GM10248 (cell line): ENCODE results near the gene GCNA.

Source experiments
- CTCF ChIA-PET: fragments of 300-600 bp; sonication (Branson Sonifier 250); formaldehyde crosslinking; extraction: SDS; loops from one replicate; lab custom pipeline; 2021; ENCODE audit warnings: antibody characterized with exemption; lab: Yijun Ruan, JAX
- POLR2A ChIA-PET: fragments of 350-650 bp; sonication (Branson Sonifier 250); formaldehyde crosslinking; extraction: SDS; loops from one replicate; lab custom pipeline; 2020; ENCODE audit warnings: antibody characterized with exemption; lab: Yijun Ruan, JAX
- DNase-seq: peaks from one replicate; pipeline ENCODE4 v3.0.0; 2012; ENCODE audit errors: extremely low spot score
- CTCF ChIP-seq: IDR thresholded peaks from 2 replicates; pipeline ENCODE4 v1.5.1; 2012; ENCODE audit warnings: mild to moderate bottlenecking, low read depth; ENCODE audit errors: extremely low read depth, missing control alignments, control extremely low read depth

GCNA gene

DNA sequence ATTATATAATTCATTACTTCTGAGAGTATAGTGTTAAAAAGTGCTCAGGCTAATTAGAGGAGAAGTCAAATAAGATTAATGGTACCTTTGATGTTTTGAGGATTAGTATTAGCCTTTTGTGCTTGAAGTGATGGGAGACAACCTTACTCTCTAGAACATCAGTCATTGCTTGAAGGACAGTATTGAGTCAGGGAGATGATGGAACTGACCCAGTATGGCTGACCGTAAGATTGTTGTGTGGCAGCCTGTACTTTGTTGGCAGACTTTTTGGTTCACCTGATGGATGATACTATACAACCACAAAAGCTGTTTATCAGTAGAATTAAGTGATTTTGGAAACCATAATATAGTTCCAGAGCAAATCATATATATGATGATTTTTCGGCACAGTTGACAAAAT is 35.4 kb upstream of the GCNA start:
- CTCF ChIA-PET: interaction anchor here (1.9 kb wide), 1 partner anchor 28 kb away, joined by 6 read pairs; no protein-coding TSS in a partner anchor
- no peak for TF ChIP-seq CTCF
- DNase-seq: no peak
- POLR2A ChIA-PET: interaction anchor here (1.0 kb wide), 1 partner anchor 16 kb away, joined by 8 read pairs; no protein-coding TSS in a partner anchor

- ChIA-PET POLR2A (no interaction called here), CTCF (interaction anchor here (1.9 kb wide), 1 partner anchor 29 kb away, joined by 6 read pairs; no protein-coding TSS in a partner anchor)
- TF ChIP-seq CTCF: no peak
- DNase-seq: no peak
Measured at GRCh38 chrX:71543316-71543715, 34.9 kb upstream of the GCNA start.

- TF ChIP-seq CTCF: no peak
- ChIA-PET CTCF (no interaction called here), POLR2A (no interaction called here)
- no peak for DNase-seq
Measured at GRCh38 chrX:71545364-71545763, 32.9 kb upstream of the GCNA start.

GRCh38 chrX:71546879-71547278 is 31.4 kb upstream of the GCNA start:
- no peak for TF ChIP-seq CTCF
- POLR2A ChIA-PET: no interaction called here
- CTCF ChIA-PET: no interaction called here
- DNase-seq: no peak

GRCh38 chrX:71547339-71547738 is 30.9 kb upstream of the GCNA start:
- ChIA-PET CTCF (no interaction called here), POLR2A (no interaction called here)
- DNase-seq: no peak
- TF ChIP-seq CTCF: no peak

GRCh38 chrX:71549986-71550385 is 28.3 kb upstream of the GCNA start:
- DNase-seq: no peak
- CTCF ChIA-PET: interaction anchor here (1.0 kb wide), 1 partner anchor 39 kb away, joined by 3 read pairs; no protein-coding TSS in a partner anchor
- POLR2A ChIA-PET: interaction anchor here (0.5 to 1.0 kb wide), 2 partner anchors 14 to 232 kb away, joined by 3 to 5 read pairs; no protein-coding TSS in a partner anchor
- TF ChIP-seq CTCF: no peak
